ENCODE measurements around the gene GPR17.

The GPR17 gene, protein sequence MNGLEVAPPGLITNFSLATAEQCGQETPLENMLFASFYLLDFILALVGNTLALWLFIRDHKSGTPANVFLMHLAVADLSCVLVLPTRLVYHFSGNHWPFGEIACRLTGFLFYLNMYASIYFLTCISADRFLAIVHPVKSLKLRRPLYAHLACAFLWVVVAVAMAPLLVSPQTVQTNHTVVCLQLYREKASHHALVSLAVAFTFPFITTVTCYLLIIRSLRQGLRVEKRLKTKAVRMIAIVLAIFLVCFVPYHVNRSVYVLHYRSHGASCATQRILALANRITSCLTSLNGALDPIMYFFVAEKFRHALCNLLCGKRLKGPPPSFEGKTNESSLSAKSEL

DNA sequence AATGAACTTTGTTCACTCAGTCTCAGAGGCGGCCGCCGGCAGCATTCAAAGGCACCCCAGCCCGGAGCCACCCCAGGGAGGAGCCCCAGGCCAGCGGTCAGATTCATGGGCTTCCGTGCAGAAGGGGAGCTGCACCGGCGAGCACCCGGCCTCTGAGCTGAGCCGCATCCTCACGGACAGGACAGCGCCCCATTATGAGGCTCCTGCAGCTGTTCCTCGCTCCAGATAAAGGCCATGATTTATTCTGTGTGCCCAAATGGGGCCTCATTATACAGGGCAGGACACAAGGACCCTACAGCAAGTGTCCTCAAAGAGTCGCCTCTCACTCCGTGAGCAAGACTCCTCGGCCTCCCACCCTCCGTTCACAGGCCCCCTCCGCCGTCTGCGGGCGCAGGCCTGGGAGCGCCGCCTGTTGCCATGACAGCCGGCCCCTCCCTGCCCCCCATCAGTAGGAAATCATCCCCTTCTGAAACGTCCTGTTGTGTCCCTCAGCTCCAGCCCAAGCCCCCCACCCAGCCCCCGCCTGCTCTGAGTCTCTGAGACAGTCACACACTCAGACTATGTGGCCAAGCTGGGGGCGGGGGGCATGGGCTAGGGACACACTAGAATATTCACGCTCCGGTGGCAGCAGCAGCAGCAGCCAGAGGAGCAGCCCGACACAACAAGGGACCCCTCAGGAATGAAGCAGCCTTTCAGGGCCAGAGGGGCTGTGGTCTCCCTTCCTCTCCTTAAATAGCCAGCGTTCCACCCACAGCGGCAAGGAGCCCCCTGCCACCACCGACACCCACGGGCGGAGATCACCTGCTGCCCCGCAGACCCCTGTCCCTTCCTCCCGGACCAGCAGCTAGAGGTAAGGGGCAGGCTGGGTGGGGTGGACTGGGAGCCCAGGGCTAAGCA, at the start of gene GPR17:
Gene GPR17, plus strand, starts transcription at position 759 of the 897 bp plus-strand sequence. CDS start 4,583 bp downstream, outside the sequence.
- DNase-seq, result no peak

DNA sequence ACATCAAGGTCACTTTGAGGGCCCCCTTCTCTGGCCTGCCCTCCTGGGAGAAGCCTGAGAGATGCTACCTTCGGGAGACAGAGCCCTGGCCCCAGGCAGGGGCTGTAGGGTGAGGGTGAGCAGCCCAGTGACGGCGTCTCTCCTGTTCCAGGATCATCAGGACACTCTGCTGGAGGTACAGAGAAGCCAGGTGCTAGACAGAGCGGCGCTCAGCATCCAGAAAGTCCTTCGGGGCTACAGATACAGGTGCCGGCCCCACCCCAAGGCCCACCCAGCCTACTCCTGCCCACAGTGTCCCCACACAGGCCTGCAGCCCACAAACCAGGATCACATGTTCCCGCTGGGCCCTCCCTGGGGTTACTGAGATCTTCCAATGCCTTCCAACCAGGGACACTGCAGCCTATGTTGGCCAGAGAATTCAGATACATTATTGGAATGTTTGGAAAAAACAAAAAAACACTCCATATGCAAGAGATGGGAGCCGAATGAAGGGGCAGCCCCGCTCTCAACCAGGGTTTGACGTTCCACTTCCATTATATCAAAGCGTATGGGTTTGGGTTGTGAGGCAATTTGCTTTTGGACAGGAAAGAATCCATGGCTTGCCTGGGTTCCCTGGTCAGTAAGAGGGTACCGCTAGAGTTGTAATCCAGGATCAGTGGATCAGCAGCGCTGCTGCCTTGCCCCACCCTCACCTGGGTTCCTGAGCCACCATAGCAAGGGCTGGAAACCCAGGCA, 49.5 kb upstream of the GPR17 start:
- DNase-seq, result no peak

DNA sequence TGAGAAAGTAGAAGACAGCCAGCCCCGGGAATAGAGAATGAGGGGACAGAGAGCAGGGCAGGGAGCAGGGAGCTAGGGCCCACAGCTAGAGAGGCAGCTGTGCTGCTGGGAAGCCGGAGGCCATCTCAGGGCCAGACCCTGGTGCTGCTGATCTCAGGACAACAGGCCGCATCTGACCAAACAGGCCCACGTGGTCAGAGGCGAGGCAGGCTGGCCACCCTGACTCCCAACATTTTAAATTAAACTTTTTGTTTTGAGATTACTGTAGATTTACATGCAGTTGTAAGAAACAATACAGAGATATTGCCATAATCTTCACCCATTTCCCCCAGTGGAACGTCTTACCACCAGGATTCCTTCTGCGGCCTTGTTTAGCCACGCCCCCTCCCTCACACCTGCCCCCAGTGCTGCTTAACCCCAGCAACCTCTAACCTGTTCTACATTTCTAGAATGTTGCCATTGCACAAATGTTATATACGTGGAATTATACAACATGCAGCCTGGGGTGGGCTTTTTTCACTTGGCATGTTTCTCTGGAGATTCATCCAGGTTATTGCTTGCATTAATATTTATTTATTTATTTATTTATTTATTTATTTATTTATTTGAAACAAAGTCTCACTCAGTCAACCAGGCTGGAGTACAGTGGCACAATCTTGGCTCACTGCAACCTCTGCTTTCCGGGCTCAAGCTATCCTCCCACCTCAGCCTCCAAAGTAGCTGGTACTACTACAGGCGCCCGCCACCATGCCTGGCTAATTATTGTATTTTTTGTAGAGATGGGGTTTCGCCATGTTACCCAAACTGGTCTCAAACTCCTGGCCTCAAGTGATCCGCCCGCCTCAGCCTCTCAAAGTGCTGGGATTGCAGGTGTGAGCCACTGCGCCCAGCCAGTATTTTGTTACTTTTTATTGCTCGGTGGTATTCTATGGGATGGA, 48.6 kb upstream of the GPR17 start:
- no peak for DNase-seq

DNA sequence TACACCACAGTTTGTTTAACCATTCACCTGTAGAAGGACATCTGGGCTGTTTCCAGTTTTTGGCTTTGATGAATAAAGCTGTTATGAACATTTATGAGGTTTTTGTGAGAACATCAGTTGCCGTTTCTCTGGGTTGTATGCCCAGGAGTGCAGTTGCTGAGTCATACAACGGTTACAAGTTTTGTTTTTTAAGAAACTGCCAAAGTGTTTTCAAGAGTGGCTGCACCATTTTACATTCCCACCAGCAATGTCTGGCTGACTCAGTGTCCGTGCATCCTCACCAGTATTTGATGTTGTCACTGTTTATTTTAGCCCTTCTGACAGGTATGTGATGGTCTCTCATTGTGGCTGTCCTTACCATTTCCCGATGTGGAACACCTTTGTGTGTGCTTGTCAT, 48.0 kb upstream of the GPR17 start:
- DNase-seq, result no peak

DNA sequence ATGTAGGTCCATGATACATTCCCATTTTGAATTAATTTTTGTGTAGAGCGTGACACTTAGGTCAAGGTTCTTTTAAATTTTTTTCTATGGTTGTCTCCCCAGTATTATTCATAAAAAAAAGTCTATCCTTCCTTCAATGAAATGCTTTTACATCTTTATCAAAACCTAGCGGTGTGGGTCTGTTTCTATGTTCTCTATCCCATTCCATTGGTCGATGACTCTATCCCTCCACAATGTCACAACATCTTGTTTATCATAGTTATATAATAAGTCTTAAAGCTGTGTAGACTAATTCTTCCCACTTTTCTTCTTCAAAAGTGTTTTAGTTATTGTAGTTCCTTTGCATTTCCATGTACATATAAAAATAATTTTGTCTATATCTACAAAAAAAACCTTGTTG, 47.2 kb upstream of the GPR17 start:
- no peak for DNase-seq

DNA sequence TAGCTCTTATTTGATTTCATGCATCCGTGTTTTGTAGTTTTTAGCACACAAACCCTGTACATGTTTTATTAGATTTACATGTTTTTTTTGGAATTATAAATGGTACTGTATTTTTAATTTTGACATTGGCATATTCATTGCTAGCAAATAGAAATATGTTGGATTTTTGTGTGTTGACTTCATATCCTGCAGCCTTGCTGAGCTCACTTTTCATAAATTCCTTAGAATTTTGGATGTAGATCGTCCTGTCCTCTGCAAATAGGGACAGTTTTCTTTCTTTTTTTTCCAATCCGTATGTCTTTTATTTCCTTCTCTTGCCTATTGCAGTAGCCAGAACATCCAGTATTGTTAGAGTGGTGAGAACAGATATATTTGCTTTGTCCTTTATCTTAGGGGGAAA, 46.7 kb upstream of the GPR17 start:
- no peak for DNase-seq

DNA sequence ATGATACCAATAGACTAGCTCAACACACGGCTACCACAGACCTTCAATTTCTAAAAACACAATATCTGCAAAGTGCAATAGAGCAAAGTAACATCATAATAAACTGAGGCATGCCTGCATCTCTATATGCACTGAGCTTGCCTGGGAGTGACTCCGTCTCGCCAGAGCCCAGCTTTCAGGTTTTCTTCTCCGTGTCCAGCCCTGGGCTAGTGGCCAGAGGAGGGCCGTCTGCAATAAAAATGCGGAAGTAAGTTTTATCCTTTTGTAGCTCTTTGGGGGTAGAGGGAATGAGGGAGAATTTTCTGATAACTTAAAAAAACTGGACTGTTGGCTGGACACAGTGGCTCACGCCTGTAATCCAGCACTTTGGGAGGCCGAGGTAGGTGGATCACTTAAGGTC, 41.0 kb upstream of the GPR17 start:
- no peak for DNase-seq

DNA sequence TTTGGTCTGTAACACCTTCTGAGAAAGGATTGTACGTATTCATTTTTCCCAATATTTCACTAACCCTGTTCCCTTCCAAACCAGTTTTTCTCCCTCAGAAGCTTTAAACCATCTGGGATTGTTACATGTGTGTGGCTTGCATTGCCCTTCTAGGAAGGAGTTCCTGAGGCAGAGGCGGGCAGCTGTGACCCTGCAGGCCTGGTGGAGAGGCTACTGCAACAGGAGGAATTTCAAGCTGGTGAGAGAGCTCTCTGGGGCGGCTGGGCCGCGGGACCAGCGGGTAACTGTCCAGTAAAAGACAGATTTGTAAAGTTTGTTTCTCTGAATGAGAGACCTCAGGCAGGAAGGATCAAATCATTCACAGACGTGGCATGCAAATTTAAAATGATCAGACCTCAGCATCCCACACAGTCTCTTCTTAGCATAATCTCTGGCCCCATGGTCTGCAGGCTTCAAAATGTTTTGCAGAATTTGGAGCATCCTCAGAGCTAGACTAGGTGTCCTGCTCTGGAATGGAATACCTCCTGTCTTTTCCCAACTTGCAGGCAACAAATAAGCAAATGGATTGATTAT, 40.2 kb upstream of the GPR17 start:
- DNase-seq, result no peak

DNA sequence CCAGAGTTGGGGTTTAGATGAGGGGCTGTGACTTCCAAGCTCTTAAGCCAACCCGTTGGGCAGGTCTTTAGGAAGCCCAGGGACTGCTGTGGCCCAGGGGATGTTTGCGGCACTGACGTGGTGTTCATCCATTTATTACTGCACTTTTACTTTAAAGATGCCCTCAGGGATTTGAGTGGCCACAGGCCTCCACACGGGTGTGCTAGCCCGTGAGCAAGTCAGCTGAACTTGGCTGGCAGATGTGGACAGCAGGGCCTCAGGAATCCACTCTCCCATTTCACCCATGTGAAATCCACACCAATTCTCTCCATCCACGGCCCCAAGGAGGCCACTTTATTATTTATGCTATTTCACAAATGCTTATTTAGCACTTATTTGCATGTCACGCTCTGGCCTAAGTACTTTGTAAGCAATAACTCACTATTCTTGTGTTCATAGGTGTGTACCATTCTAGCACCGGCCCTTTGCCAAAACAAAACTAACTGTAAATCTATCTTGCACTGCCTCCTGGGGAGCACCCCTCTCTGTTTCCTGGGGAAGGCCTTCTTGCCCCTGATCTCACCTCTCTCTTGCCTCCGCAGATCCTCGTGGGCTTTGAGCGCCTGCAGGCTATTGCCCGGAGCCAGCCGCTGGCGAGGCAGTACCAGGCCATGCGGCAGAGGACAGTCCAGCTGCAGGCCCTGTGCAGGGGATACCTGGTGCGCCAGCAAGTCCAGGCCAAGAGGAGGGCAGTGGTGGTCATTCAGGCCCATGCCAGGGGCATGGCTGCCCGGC, 39.1 kb upstream of the GPR17 start:
- no peak for DNase-seq

DNA sequence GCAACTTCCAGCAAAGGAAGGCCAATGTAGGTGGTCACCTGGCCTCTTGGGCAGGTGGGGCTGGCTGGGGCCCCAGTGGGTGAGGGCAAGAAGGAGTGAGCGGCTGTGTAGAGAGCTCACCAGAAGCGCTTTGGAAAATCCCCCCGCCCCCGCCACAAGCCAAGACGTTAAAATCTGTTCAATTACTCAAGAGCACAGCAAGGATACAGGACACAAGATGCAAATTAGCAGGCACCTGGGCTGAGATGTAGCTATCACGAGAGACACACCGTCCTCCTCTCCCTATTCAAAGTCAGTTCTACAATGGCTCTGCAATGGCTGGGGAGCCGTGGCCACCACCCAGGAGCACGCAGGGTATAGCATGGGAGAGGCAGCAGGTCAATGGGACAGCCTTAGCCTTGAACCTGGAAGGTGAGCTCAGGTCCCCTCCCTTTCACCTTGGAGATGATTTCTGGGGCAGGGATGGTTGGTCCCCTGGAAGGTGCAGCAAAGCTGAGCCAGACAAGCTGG, 38.5 kb upstream of the GPR17 start:
- no peak for DNase-seq

DNA sequence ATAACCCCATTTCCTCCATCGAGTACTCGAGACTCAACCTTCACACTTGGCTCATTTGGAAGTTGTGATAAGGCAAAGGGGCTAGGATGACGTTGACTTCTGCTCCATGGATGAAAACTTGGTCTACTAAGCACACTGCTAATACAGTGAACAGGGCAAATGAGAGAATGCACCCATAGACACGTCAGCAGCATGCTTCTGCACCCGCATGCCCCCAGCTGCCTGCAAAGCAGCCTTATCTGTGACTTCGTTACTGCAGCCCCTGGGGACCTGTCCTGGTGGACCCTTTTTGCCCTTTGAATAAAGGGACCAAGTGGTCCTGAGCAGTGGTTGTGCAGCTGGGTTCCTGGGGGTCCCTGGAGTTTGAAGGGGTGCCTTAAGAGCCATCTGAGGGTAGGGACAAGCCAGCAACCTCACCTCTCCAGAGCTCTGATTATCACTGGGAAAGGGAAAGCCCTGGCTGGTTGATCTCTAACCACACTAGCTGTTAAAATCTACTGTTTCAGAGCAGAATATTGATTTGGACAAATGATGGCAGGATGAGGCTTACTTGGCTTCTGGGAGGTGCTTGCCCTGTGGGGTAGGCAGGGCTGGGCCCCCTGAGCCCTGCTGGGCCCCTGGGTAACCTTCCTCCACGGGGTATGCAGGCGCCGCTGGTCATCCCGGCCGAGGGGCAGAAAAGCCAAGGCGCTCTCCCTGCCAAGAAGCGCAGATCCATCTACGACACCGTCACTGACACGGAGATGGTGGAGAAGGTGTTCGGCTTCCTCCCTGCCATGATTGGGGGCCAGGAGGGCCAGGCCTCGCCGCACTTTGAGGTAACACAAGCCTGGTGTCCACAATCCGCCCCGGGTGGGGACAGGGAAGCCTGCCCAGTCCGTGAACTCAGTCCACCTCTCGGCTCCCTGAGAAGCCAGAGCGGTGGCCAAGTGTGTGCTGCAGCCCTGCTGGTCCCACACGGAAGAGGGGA, 37.6 kb upstream of the GPR17 start:
- DNase-seq, result no peak

DNA sequence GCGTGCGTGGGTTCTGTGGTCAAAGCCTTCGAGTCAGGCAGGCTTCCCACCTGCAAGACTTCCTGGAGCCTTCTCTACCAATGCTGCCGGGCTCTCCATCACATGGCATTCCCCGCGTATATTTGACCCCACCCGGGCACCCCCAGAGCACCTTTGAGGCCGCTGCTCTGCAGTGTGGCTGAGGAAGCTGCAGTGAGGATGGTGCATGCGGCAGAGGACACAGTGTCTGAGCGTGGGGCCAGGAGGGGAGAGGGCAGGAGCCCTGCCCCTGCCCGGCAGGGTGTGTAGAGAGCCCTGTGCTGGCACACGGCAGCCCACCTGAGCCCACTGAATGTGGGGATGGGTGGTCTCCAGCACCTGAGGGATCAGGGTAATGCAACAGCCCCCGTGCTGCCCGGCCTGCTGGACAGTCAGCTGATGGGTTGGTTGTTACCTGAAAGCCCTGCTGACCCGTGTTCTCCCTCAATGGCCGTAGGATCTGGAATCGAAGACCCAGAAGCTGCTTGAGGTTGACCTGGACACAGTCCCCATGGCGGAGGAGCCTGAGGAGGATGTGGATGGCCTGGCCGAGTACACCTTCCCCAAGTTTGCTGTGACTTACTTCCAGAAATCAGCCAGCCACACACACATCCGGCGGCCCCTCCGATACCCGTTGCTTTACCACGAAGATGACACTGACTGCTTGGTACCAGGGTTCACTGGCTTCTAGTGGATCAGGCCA, 36.8 kb upstream of the GPR17 start:
- no peak for DNase-seq

DNA sequence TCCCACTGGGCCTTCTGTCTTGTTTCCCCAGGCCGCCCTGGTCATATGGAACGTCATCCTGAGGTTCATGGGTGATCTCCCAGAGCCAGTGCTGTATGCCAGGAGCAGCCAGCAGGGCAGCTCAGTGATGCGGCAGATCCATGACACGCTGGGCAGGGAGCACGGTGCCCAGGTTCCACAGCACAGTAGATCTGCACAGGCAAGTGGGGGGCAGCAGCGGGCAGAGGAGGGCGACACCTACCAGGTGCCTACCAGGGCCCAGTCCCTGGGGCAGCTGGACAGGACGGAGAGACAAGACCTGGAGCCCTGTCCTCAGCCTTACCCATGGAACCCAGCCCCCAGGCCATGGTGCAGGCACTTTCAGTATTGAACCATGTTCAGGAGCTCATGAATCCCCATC, 36.1 kb upstream of the GPR17 start:
- no peak for DNase-seq

DNA sequence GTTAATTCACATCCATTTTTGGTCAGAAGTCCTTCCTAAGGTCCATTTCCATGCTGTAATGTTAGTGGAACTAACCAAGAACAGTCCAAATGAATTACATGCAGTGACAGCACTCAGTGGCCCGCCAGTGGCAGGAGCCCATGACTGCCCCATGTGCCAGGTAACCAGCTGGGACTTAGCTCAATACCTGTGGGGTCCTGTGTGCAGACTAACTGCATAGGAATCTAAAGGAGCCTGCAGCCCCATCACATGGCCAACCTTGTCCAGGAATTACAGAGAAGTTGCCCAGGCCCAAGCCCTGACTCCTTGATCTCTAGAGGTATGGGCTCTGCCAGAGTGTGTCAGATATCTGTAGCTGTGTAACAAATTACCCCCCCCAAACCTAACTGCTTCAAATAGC, 35.4 kb upstream of the GPR17 start:
- no peak for DNase-seq

DNA sequence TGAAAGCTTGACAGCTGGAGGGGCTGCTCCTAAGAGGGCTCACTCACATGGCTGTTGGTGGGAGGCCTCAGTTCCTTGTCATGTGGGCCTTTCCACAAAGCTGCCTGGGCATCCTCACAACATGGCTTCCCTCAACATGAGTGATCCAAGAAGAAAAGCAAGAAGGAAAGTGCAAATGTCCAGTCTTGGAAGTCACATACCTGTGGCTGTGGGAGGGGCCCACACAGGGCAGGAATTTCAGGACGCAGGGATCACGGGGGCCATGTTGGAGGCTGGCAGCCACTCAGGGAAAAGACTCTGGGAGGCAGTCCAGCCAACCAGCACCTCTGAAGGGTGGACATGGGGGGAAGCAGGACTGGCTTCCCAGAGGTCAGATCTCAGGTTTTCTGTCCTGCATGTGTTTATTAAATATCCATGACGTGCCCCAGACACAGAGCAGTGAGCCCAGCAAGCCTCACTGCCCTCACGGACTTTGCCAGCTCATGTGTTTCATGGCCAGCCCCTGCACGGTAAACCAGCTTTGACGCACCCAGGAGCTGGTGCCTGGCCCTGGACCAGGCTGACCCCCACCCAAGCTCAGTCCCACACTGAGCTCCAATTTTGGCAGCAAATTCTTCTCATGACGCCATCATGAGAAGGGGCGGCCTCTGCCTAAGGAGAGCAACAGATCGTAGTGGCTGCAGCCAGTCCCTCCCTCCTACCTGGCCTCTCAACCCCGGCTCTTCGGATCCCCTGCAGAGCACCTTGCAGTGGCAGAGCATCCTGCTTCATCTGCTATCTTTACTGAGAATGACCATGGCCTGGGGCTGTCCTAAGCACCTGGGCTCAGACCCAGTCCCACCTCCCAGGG, 34.7 kb upstream of the GPR17 start:
- no peak for DNase-seq

DNA sequence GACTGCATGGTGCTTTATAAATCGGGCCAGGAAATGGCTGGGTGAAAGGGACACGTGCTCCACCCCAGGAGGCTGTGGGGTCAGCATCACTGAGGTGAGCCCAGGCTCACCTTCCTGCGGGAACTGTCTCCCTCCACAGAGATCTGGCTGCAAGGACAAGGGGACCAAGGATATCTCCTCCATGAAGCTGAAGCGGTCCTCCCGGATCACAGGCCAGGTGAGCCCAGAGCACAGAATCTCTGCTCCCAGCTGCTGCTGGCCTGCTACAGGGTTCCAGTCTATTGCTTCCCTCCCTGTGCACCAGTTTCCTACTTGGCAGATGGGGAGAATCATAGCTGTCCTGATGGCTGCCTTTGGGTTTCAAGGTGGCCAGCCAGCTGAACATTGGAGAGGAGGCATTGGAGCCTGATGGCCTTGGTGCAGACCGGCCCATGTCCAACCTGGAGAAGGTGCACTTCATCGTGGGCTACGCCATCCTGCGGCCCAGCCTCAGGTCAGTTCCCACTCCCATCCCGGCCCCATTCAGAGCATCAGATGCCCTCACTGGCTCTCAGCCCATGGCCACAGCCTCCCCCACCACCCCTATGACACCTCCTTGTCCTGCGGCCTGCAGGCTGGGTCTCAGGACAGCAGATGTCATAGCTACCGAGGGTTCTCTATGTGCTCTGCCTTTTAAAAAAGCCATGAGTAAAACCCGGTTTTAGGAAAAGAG, 33.7 kb upstream of the GPR17 start:
- no peak for DNase-seq

DNA sequence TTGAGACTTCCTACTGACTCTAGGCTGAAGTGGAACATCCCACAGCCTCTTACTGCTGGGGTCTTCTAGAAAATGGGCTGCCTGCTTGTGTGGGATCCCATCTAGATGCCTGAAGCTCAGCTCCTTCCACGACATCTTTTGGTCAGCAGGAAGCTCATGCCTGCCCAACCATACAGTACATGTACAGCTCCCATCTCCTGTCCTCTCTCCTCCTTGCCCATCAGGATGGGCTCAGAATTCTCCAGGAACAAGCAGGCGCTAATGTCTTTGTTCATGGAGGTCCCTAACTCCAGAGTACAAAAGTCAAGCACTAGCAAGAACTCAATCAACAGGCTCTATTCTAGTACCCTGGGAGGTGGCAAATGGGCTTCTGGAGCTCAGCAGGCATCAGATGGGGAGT, 31.7 kb upstream of the GPR17 start:
- DNase-seq, result no peak
